ENCODE results near the gene UNC119. TPM values are rescaled to one million over a fixed set of nuclear protein-coding genes. Genes with fewer than 3 reads are reported as not detected.

UNC119 gene
- total RNA-seq, 1 donor from 2014 or later, result 61.4 TPM

DNA sequence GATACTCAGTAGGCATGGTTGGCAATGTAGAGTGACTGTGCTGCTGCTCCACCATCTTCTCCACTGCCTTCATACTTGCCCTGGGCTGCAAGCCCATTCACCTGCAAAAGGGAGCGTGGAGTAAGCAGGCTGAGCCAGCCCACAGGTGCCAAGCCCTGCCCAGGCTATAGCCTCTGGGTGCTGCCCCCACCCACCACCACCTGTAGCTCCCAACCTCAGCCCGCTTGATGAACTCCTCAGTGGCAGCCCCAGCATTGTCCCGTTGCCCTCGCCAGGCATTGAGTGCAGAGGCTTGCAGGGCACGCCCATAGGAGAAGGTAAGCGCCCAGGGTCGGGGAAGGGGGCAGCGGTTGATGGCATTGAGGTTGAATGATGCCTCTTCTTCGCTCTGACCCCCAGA, 21.1 kb upstream of the UNC119 start:
- Histone ChIP-seq H4K20me1 (ENCODE audit: low read depth) (peaks cover 27% of the 10 kb centered on the region), H3K4me2 (no peak overlapping the region), H3K79me2 (ENCODE audit: low read depth) (peaks cover 22% of the 10 kb centered on the region), H3K9me3 (ENCODE audit: low read depth) (no peaks in the 10 kb centered on the region), H3K27ac (no peak overlapping the region), H3F3A (ENCODE audit: low read depth) (peaks cover 28% of the 10 kb centered on the region), H3K4me1 (peaks cover 7% of the 10 kb centered on the region), H3K36me3 (no peaks in the 10 kb centered on the region), H3K4me3 (no peak overlapping the region), H3K9ac (no peak overlapping the region), H2AFZ (replicated peaks) (no peak overlapping the region), H3K27me3 (peaks cover 28% of the 10 kb centered on the region)
- TF ChIP-seq EZH2phosphoT487 (IDR thresholded peaks at IDR 0.05), result no peak
- TF ChIP-seq, protein P1, sequence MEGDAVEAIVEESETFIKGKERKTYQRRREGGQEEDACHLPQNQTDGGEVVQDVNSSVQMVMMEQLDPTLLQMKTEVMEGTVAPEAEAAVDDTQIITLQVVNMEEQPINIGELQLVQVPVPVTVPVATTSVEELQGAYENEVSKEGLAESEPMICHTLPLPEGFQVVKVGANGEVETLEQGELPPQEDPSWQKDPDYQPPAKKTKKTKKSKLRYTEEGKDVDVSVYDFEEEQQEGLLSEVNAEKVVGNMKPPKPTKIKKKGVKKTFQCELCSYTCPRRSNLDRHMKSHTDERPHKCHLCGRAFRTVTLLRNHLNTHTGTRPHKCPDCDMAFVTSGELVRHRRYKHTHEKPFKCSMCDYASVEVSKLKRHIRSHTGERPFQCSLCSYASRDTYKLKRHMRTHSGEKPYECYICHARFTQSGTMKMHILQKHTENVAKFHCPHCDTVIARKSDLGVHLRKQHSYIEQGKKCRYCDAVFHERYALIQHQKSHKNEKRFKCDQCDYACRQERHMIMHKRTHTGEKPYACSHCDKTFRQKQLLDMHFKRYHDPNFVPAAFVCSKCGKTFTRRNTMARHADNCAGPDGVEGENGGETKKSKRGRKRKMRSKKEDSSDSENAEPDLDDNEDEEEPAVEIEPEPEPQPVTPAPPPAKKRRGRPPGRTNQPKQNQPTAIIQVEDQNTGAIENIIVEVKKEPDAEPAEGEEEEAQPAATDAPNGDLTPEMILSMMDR (IDR thresholded peaks at IDR 0.05), result no peak
- TF ChIP-seq EZH2 (IDR thresholded peaks at IDR 0.05), result no peak
- no peak for DNase-seq (ENCODE audit: low spot score)
- Mint-ChIP-seq H3K4me1 (peaks cover 32% of the 10 kb centered on the region), H3K27me3 (ENCODE audit: insufficient read depth, low read depth) (peaks cover 13% of the 10 kb centered on the region), H3K27ac (no peak overlapping the region), H3K36me3 (peaks cover 6% of the 10 kb centered on the region), H3K9me3 (no peaks in the 10 kb centered on the region), H3K4me3 (no peak overlapping the region)

DNA sequence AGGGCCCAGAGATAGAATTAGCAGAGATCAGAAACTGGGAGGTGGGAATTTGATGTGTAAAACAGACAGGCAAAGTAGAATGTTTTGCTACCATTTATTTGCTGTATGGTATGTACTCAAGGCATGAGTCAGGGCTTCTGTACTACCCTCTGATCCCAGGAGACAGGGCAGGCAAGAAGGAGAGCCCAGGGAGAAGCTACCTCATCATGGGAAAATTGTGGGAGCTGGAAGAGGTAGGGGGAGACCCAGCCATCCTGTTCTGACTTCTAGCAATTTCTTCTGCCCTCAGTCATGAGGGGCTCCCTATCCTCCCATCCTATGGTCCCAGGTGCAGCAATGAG, 20.6 kb upstream of the UNC119 start:
- no peak overlapping the region for H3K9ac ChIP-seq
- H3K4me2 ChIP-seq, result no peak overlapping the region
- Mint-ChIP-seq H3K27me3 (ENCODE audit: insufficient read depth, low read depth) (peaks cover 13% of the 10 kb centered on the region), H3K4me1 (peaks cover 32% of the 10 kb centered on the region), H3K9me3 (no peaks in the 10 kb centered on the region), H3K4me3 (no peak overlapping the region), H3K27ac (no peak overlapping the region), H3K36me3 (peaks cover 8% of the 10 kb centered on the region)
- peaks cover 25% of the 10 kb centered on the region for H3K79me2 ChIP-seq (ENCODE audit: low read depth)
- no peaks in the 10 kb centered on the region for H3K36me3 ChIP-seq
- H3K27ac ChIP-seq, result no peak overlapping the region
- H2AFZ ChIP-seq (replicated peaks), result no peak overlapping the region
- H3K27me3 ChIP-seq, result peaks cover 28% of the 10 kb centered on the region
- no peaks in the 10 kb centered on the region for H3K9me3 ChIP-seq (ENCODE audit: low read depth)
- TF ChIP-seq, protein P1 (IDR thresholded peaks at IDR 0.05), result no peak
- TF ChIP-seq EZH2phosphoT487 (IDR thresholded peaks at IDR 0.05) (no peak), EZH2 (IDR thresholded peaks at IDR 0.05) (no peak)
- H4K20me1 ChIP-seq (ENCODE audit: low read depth), result peaks cover 22% of the 10 kb centered on the region
- H3F3A ChIP-seq (ENCODE audit: low read depth), result peaks cover 25% of the 10 kb centered on the region
- DNase-seq (ENCODE audit: low spot score), result no peak
- H3K4me3 ChIP-seq, result no peak overlapping the region
- H3K4me1 ChIP-seq, result peaks cover 7% of the 10 kb centered on the region

DNA sequence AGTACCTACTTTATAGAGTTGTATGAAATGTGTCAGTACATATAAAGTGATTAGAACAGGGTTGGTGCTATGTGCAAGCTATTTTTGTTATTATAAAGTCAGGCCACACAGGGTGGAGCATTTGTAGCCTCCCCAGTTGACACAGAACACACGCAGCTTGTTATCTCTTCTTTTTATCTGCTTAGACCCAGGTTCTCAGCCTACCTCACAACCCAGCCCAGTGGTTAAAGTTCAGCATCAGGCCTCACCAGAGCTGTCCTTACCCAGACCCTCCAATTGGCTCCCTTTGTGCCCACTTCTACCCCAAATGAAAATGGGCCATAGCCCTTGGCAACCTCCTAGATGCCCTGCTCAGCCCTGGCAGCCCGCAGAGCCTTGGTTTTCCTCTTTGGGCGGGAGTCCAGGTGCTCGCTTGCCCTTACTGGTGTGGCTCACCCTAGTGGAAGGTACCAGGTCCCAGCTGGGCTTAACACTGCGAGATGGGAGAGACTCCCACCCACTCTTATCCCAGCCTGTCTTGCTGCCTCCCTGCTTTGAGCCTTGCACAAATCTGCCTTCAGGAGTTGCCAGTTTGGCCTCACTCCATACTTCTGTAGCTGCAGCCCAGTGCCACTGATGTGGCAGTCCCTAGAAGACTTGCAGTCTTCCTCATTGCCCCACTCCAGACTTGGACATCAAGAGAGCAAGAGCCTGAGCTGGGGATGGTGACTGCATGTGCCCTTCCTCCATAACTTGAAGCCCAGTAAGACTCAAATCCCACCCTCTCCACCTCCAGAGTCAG, 20.0 kb upstream of the UNC119 start:
- Histone ChIP-seq H3K36me3 (no peaks in the 10 kb centered on the region), H3F3A (ENCODE audit: low read depth) (peaks cover 19% of the 10 kb centered on the region), H3K9me3 (ENCODE audit: low read depth) (no peaks in the 10 kb centered on the region), H3K9ac (no peak overlapping the region), H2AFZ (replicated peaks) (no peak overlapping the region), H3K4me3 (no peak overlapping the region), H3K4me2 (peak overlapping the region; percentile 84), H3K4me1 (peaks cover 7% of the 10 kb centered on the region), H3K27ac (no peak overlapping the region), H3K79me2 (ENCODE audit: low read depth) (peaks cover 30% of the 10 kb centered on the region), H4K20me1 (ENCODE audit: low read depth) (peaks cover 17% of the 10 kb centered on the region), H3K27me3 (peaks cover 28% of the 10 kb centered on the region)
- peaks cover 6% of the 10 kb centered on the region for H3K36me3 Mint-ChIP-seq
- DNase-seq (ENCODE audit: low spot score), result no peak
- TF ChIP-seq, protein P1 (IDR thresholded peaks at IDR 0.05), result no peak
- TF ChIP-seq EZH2phosphoT487 (IDR thresholded peaks at IDR 0.05) (no peak), EZH2 (IDR thresholded peaks at IDR 0.05) (no peak)
- peaks cover 11% of the 10 kb centered on the region for H3K27me3 Mint-ChIP-seq (ENCODE audit: insufficient read depth, low read depth)
- H3K4me1 Mint-ChIP-seq, result peaks cover 31% of the 10 kb centered on the region
- no peaks in the 10 kb centered on the region for H3K9me3 Mint-ChIP-seq
- H3K27ac Mint-ChIP-seq, result no peak overlapping the region
- H3K4me3 Mint-ChIP-seq, result peak overlapping the region; percentile 97

Data from neural progenitor cell (in vitro differentiated cells).